Left lung (tissue), 10 donors: Measurements from ENCODE around the gene ACTL8. TPM values are rescaled to one million over a fixed set of nuclear protein-coding genes. Genes with fewer than 3 reads are reported as not detected.

Experiments used
- ATAC-seq: fragments of 200-7000 bp; cut with Tn5 transposase; one replicate; pipeline ENCODE4 v1.9.1; 2020; ENCODE audit warnings: moderate library complexity
- DNase-seq, 4 donors: peaks; one replicate each; pipeline ENCODE4 v3.0.0-alpha.2; 2013 to 2020
- H3K27ac ChIP-seq, 2 donors: fragments of 200-600 bp; sonication (generic) in 1 of 2; one replicate each; pipeline versions ENCODE4 v1.5.0 to v1.8.0; 2020 to 2021
- H3K27me3 ChIP-seq, 2 donors: fragments of 200-600 bp; sonication (generic) in 1 of 2; one replicate each; pipeline versions ENCODE4 v1.5.0 to v1.8.0; 2020 to 2021
- H3K36me3 ChIP-seq, 2 donors: fragments of 200-600 bp; sonication (generic) in 1 of 2; one replicate each; pipeline versions ENCODE4 v1.5.0 to v1.8.0; 2020 to 2021
- H3K4me1 ChIP-seq, 2 donors: fragments of 200-600 bp; one replicate each; pipeline ENCODE4 v1.8.0; 2021
- H3K4me3 ChIP-seq, 2 donors: fragments of 200-600 bp; sonication (generic) in 1 of 2; one replicate each; pipeline versions ENCODE4 v1.5.0 to v1.8.0; 2020 to 2021; ENCODE audit warnings: mild to moderate bottlenecking in 1 of 2
- H3K9me3 ChIP-seq, 2 donors: fragments of 200-600 bp; sonication (generic) in 1 of 2; one replicate each; pipeline versions ENCODE4 v1.5.0 to v1.8.0; 2020 to 2021
- CTCF ChIP-seq, 2 donors: fragments of 200-600 bp; sonication (generic) in 1 of 2; IDR thresholded peaks; one replicate each; pipeline versions ENCODE4 v1.5.0 to v1.8.0; 2021; ENCODE audit warnings: antibody characterized with exemption in 2 of 2
- intact Hi-C, 2 donors: fragments of 100-400 bp; cut with DNase I; formaldehyde crosslinking; loops; one replicate each; pipeline versions ENCODE4 v1.11.2 to v1.14.2; 2022
- polyA plus RNA-seq, 6 donors: library from polyadenylated mRNA; unstranded; fragments of 120-200 nt; gene quantifications; one replicate each; pipeline ENCODE4 v1.2.1, GENCODE V29; 2013; ENCODE audit not compliant: insufficient read length in 6 of 6
- total RNA-seq, 2 donors: library from RNA; stranded (reverse); fragmentation: NEBNext Ultra II Directional; extraction: Animal tissue kit (Norgen Biotek cat#: 25700); gene quantifications; one replicate each; pipeline ENCODE4 v1.2.1, GENCODE V29; 2021
- donor health status: DM: no; HTN: yes; CAD: no.
- donor health status: DM: no; HTN: no; CAD: no.

ACTL8 gene
- total and polyA plus RNA-seq, 8 donors = not detected

DNA sequence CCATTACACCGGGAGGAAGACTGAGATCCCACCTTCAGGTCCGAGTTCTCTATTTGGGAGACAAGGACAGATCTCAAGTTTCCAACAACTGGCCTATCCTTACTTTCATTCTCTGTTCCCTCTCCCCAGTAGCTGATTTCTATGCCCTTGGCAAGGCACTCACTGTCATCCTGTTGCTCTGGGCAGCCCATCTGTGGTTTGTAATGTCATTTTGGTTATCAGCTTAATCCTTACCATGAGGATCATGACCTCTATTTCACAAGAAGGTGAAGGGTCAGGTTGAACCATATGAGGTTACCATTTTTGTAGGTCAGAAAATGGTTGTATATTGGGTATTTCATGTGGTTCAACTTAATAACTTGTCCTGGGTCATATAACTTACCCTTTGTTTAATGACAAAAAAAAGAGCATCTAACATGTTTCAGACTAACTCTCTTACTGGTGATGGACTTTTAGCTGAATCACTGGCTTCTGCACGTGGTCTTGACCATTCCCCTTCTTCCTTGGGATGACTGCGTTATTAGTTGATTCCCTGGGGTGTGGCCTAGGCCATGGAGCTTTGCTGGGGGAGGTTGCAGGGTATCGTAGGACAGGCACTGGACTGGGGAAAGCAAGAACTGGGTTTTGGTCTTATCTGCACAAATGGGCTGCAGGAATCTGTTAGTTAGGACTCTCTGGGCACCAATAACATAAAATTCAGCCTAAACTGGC, 120.2 kb downstream of the ACTL8 start:
- Histone ChIP-seq H3K9me3 (no peaks in the 10 kb centered on the region), H3K4me1 (no peaks in the 10 kb centered on the region), H3K27me3 (peaks cover 0 to 10% of the 10 kb centered on the region in 2 donors), H3K36me3 (no peaks in the 10 kb centered on the region), H3K27ac (no peak overlapping the region), H3K4me3 (no peak overlapping the region)
- ATAC-seq = no peak
- DNase-seq = no peak
- intact Hi-C loops = no loop called here
- no peak for TF ChIP-seq CTCF (IDR thresholded peaks at IDR 0.05)

- no peak overlapping the region for H3K4me3 ChIP-seq
- no peaks in the 10 kb centered on the region for H3K9me3 ChIP-seq
- H3K36me3 ChIP-seq = no peaks in the 10 kb centered on the region
- H3K4me1 ChIP-seq = no peaks in the 10 kb centered on the region
- H3K27me3 ChIP-seq = peaks cover 0 to 15% of the 10 kb centered on the region in 2 donors
- no peak for DNase-seq
- no peak overlapping the region for H3K27ac ChIP-seq
- intact Hi-C loops = no loop called here
- ATAC-seq = no peak
- TF ChIP-seq CTCF (IDR thresholded peaks at IDR 0.05) = no peak
Observed at GRCh38 chr1:17875882-17876280, 120.7 kb downstream of the ACTL8 start.

Other genes starting within 250 kb of the ACTL8 start
- gene ARHGEF10L, start 215.6 kb upstream of the ACTL8 start, total RNA-seq = 10 to 100 TPM; 26.5 to 39.6 TPM
- 10 to 100 TPM; 16.8 to 22.2 (median 19.8) TPM for gene ARHGEF10L, start 215.6 kb upstream of the ACTL8 start, polyA plus RNA-seq